ENCODE results near the gene SCFD2. TPM values are rescaled to one million over a fixed set of nuclear protein-coding genes. Genes with fewer than 3 reads are reported as not detected.

Gene SCFD2
- total RNA-seq, 1 donor from 2014 or later, result 10.7 TPM

DNA sequence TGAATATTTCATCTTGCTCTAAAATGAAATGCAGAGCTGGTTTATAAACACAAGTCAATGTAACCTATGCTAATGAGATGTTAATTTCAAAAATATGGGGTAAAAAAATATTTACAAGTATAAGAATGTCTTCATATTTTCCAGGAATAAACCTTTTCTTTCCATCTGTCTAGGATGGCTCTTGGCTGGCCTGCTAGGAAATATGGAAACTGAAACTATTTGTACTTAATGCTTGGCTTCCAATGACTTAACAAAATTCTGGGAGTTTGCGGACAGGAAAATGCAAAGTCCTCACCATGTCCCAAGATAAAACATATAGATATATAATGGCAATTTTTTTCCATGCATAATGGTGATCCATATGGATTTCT lies 168.1 kb downstream of the SCFD2 start:
- Mint-ChIP-seq H3K36me3 (ENCODE audit: low read depth) (no peaks in the 10 kb centered on the region), H3K27me3 (ENCODE audit: low read depth) (no peaks in the 10 kb centered on the region), H3K27ac (ENCODE audit: unreplicated experiment) (no peak overlapping the region), H3K4me1 (ENCODE audit: low read depth) (peaks cover 20% of the 10 kb centered on the region), H3K9me3 (ENCODE audit: low read depth) (no peaks in the 10 kb centered on the region), H3K4me3 (ENCODE audit: unreplicated experiment) (no peak overlapping the region)
- TF ChIP-seq, protein P1, sequence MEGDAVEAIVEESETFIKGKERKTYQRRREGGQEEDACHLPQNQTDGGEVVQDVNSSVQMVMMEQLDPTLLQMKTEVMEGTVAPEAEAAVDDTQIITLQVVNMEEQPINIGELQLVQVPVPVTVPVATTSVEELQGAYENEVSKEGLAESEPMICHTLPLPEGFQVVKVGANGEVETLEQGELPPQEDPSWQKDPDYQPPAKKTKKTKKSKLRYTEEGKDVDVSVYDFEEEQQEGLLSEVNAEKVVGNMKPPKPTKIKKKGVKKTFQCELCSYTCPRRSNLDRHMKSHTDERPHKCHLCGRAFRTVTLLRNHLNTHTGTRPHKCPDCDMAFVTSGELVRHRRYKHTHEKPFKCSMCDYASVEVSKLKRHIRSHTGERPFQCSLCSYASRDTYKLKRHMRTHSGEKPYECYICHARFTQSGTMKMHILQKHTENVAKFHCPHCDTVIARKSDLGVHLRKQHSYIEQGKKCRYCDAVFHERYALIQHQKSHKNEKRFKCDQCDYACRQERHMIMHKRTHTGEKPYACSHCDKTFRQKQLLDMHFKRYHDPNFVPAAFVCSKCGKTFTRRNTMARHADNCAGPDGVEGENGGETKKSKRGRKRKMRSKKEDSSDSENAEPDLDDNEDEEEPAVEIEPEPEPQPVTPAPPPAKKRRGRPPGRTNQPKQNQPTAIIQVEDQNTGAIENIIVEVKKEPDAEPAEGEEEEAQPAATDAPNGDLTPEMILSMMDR (IDR thresholded peaks at IDR 0.05), result no peak
- DNase-seq (ENCODE audit: low spot score), result no peak

DNA sequence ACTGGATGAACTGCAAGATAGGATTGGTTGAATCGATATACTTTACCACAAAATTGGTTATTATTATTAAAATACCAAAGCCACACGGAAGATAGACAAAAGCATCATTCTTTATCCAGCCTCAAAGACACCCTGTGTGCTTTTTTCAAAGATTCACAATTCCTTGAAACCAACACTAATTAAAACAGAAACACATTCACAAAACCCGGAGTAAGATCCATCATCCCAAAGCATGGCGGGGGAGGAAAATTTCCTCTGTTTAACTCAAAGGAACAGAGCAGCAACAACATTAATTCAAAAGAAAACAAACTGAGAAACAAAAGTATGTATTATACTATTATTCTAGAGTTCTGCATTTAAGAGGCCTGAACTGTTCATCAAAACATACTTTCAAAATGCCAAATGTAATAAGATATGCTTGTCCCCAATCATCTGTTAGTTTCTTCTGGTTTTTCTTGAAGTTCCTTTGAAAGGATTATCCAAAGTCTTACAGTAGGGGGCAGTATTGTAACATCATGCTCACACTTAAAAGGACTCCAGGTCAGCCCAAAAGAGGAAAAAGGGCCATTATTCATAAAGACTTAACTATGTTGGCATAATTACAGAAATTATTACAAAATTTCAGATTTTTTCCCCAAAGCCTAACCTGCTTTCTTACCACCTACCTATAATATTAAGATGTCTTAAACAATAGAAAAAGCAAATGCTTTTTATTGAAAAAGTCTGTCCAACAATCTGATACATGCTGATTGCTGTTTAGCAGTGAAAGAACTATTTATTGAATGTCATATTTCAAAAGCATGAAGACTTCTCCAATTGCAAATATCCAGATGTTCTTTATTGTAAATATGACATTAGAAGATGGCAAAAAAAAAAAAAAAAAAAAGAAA lies 168.7 kb downstream of the SCFD2 start:
- peaks cover 20% of the 10 kb centered on the region for H3K4me1 Mint-ChIP-seq (ENCODE audit: low read depth)
- H3K27ac Mint-ChIP-seq (ENCODE audit: unreplicated experiment), result peak overlapping the region; percentile 25
- H3K27me3 Mint-ChIP-seq (ENCODE audit: low read depth), result no peaks in the 10 kb centered on the region
- H3K4me3 Mint-ChIP-seq (ENCODE audit: unreplicated experiment), result peak overlapping the region; percentile 21
- no peaks in the 10 kb centered on the region for H3K36me3 Mint-ChIP-seq (ENCODE audit: low read depth)
- DNase-seq (ENCODE audit: low spot score), result no peak
- TF ChIP-seq, protein P1 (IDR thresholded peaks at IDR 0.05), result peak; percentile 96
- no peaks in the 10 kb centered on the region for H3K9me3 Mint-ChIP-seq (ENCODE audit: low read depth)

DNA sequence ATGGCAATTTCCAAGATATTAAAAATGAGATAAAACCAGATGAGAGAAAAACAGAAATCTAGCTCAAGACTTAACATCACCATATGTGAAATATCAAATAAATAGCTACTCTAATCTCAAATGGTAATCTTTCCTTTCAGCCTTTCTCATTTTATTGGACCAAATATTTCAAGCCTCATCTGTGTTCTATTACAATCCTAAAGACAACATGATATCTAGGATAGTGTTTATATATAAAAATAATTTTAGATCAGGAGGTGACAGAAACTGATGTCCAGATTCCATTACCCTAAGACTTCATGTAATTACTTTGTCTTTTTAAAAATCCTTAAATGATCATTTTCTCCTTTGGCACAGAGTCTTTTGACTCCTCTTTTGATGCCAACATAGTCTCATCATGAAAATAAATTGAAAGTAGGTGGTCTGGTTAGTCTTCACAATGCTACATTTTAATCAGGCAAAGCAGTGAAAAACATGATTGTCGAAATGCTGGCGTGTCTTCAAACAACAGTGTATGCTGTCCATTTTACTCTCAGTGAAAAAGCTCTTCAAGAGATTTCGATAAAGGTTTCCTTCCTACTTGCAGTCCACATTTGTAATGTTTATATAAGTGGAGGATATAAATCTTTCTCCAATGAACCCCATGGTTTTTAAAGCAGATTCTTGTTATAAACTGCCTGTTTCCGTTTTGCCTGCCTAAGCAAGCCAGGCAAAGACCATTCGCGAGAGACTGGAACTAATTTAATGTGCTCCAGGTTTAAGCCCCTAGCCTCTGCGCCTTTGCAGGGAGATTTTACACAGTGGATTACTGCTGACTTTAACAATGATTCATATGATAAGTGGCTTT lies 169.8 kb downstream of the SCFD2 start:
- Mint-ChIP-seq H3K36me3 (ENCODE audit: low read depth) (no peaks in the 10 kb centered on the region), H3K4me3 (ENCODE audit: unreplicated experiment) (peak overlapping the region; percentile 21), H3K27ac (ENCODE audit: unreplicated experiment) (peak overlapping the region; percentile 54), H3K9me3 (ENCODE audit: low read depth) (no peaks in the 10 kb centered on the region), H3K4me1 (ENCODE audit: low read depth) (peaks cover 20% of the 10 kb centered on the region), H3K27me3 (ENCODE audit: low read depth) (no peaks in the 10 kb centered on the region)
- TF ChIP-seq, protein P1 (IDR thresholded peaks at IDR 0.05), result no peak
- no peak for DNase-seq (ENCODE audit: low spot score)

DNA sequence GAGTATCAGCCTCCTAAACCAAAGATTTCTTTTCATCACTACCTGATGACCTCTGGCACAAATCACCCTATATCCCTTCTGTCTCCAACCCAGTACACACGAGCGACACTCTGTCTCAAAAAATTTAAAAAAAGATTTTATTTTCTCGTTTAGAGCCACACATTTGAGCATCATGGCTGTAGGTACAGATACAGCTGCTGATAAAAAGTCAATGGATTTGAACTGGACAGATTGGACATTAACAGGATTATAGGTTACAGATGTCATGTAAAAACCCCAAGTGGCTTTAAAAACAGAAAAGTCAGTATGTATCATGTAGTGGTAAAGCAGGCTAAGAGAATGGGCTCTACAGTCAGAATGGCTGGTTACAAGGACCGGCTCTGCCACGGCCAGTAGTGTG lies 171.1 kb downstream of the SCFD2 start:
- no peak overlapping the region for H3K4me3 Mint-ChIP-seq (ENCODE audit: unreplicated experiment)
- no peaks in the 10 kb centered on the region for H3K27me3 Mint-ChIP-seq (ENCODE audit: low read depth)
- H3K4me1 Mint-ChIP-seq (ENCODE audit: low read depth), result peaks cover 28% of the 10 kb centered on the region
- DNase-seq (ENCODE audit: low spot score), result no peak
- no peaks in the 10 kb centered on the region for H3K36me3 Mint-ChIP-seq (ENCODE audit: low read depth)
- no peak overlapping the region for H3K27ac Mint-ChIP-seq (ENCODE audit: unreplicated experiment)
- TF ChIP-seq, protein P1 (IDR thresholded peaks at IDR 0.05), result no peak
- H3K9me3 Mint-ChIP-seq (ENCODE audit: low read depth), result no peaks in the 10 kb centered on the region

DNA sequence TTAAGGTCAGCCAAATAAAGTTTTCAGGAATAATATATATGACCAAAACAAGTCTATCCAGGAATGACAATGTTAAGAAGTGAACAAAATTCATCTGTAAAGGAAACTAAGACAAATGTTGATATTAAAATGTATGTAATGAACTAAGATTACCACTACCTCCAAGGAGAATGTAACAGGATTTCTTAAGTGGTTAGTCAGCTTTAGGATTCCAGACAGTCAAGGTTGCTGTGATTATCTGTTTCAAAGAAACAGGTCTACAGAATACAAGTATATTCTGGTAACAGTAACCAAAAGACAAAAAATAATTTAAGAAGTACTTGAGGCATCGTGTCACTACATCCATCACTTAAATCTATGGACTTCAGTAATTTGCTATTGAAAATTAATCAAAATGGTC lies 172.8 kb downstream of the SCFD2 start:
- TF ChIP-seq, protein P1 (IDR thresholded peaks at IDR 0.05), result no peak
- no peaks in the 10 kb centered on the region for H3K27me3 Mint-ChIP-seq (ENCODE audit: low read depth)
- no peak overlapping the region for H3K4me3 Mint-ChIP-seq (ENCODE audit: unreplicated experiment)
- no peaks in the 10 kb centered on the region for H3K36me3 Mint-ChIP-seq (ENCODE audit: low read depth)
- peaks cover 44% of the 10 kb centered on the region for H3K4me1 Mint-ChIP-seq (ENCODE audit: low read depth)
- H3K27ac Mint-ChIP-seq (ENCODE audit: unreplicated experiment), result no peak overlapping the region
- DNase-seq (ENCODE audit: low spot score), result no peak
- H3K9me3 Mint-ChIP-seq (ENCODE audit: low read depth), result no peaks in the 10 kb centered on the region
